Adrenal gland (tissue), 5 donors: ENCODE measurements around the gene TRIOBP.

ENCODE experiments used
- CTCF ChIP-seq, 6 experiments: fragments of 450-650 bp in 4 of 6; fragments of 200-600 bp in 2 of 6; sonication (generic) in 1 of 6; IDR thresholded peaks; 1 replicate in 5 of 6; 2 replicates in 1 of 6; pipeline versions ENCODE4 v1.5.1 to v1.8.0; 2016 to 2021; ENCODE audit warnings: antibody characterized with exemption in 6 of 6, mild to moderate bottlenecking in 2 of 6, moderate library complexity in 1 of 6
- POLR2A ChIP-seq, 2 donors: fragments of 450-650 bp; IDR thresholded peaks; one replicate each; pipeline ENCODE4 v1.6.1; 2017; ENCODE audit warnings: antibody characterized with exemption in 2 of 2, mild to moderate bottlenecking in 2 of 2, moderate library complexity in 1 of 2
- donor health status: DM: no; HTN: no; CAD: no.

GRCh38 chr22:37663521-37664140 is 33.2 kb upstream of the TRIOBP start:
- TF ChIP-seq CTCF (IDR thresholded peaks at IDR 0.05) (no peak), POLR2A (IDR thresholded peaks at IDR 0.05) (no peak)
